Measurements from ENCODE around the gene RTRAF.

DNA sequence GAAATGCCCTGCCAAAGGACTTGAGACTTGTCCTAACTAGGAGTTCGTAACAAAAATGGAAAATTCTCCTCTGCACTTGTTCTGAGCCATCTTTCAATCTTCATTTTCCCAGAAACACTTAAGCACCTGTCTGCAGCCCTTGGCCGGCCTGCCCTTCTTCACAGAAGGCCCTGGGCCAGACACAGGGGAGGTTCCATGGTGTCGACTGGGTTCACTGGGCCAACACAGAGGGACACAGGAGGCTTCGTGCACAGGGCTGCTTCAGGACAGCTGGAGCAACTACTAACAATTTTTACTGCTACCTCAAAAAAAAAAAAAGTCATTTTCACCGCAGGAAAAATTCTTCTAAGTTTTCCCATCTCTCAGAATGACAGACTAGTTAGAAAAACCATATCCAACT is 59.9 kb downstream of the RTRAF start:
- TF ChIP-seq, protein P1, sequence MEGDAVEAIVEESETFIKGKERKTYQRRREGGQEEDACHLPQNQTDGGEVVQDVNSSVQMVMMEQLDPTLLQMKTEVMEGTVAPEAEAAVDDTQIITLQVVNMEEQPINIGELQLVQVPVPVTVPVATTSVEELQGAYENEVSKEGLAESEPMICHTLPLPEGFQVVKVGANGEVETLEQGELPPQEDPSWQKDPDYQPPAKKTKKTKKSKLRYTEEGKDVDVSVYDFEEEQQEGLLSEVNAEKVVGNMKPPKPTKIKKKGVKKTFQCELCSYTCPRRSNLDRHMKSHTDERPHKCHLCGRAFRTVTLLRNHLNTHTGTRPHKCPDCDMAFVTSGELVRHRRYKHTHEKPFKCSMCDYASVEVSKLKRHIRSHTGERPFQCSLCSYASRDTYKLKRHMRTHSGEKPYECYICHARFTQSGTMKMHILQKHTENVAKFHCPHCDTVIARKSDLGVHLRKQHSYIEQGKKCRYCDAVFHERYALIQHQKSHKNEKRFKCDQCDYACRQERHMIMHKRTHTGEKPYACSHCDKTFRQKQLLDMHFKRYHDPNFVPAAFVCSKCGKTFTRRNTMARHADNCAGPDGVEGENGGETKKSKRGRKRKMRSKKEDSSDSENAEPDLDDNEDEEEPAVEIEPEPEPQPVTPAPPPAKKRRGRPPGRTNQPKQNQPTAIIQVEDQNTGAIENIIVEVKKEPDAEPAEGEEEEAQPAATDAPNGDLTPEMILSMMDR (IDR thresholded peaks at IDR 0.05): no peak
- TF ChIP-seq POLR2A (IDR thresholded peaks at IDR 0.05): no peak

Measured in right lobe of liver (tissue), 4 donors.